Sigmoid colon (tissue), 4 donors: ENCODE results near the gene ATP2B1.

ENCODE experiments used
- EP300 ChIP-seq, 4 donors: sonication (generic); formaldehyde crosslinking; IDR thresholded peaks; one replicate each; pipeline ENCODE4 v1.6.1; 2017; ENCODE audit warnings: antibody characterized with exemption in 4 of 4
- POLR2A ChIP-seq, 2 donors: fragments of 450-650 bp; IDR thresholded peaks; one replicate each; pipeline ENCODE4 v1.6.1; 2016; ENCODE audit warnings: antibody characterized with exemption in 2 of 2, mild to moderate bottlenecking in 2 of 2, moderate library complexity in 2 of 2
- TF ChIP-seq, protein P1 (sequence below), 4 experiments: fragments of 450-650 bp in 3 of 4; fragments of 200-600 bp in 1 of 4; IDR thresholded peaks; one replicate each; pipeline ENCODE4 v1.5.1; 2016 to 2019; ENCODE audit warnings: antibody characterized with exemption in 4 of 4, mild to moderate bottlenecking in 3 of 4, moderate library complexity in 2 of 4

DNA sequence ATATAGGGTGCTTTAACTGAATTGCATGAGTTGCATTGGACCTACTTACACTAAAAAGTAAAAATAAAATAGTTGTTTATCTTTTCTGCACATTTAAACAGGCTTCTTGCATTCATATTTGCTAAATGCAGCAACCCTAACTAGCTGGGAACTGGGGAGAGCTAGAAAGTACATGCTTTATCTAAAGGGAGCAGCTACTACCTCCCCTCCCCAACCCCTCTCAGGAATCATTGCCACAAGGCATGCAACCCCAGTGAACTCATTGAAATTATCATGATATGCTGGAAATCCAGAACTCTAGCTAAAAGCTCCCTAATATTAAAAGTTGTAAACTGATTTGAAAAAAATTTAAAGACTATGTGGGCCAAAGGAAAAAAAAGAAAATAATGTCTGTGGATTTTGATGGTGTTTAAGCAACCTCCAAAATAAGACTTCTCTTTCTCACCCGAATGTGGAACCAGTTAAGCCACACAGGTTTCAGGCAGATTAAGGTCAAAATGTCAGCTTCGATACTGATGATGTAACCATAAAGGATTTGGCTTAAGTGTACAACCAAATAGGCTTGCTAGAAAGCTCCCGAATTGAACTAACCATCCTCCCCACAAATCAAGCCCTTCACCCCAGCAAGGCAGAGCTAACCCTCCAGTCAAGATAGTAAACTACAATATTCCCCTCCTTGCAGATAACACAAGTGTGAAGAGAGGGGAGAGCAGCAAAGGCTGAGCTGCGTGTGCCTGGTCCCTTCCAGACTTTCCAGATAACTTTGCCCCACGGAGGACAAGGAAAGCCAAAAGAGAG, 169.0 kb downstream of the ATP2B1 start:
- no peak for TF ChIP-seq EP300 (IDR thresholded peaks at IDR 0.05)
- TF ChIP-seq, protein P1, sequence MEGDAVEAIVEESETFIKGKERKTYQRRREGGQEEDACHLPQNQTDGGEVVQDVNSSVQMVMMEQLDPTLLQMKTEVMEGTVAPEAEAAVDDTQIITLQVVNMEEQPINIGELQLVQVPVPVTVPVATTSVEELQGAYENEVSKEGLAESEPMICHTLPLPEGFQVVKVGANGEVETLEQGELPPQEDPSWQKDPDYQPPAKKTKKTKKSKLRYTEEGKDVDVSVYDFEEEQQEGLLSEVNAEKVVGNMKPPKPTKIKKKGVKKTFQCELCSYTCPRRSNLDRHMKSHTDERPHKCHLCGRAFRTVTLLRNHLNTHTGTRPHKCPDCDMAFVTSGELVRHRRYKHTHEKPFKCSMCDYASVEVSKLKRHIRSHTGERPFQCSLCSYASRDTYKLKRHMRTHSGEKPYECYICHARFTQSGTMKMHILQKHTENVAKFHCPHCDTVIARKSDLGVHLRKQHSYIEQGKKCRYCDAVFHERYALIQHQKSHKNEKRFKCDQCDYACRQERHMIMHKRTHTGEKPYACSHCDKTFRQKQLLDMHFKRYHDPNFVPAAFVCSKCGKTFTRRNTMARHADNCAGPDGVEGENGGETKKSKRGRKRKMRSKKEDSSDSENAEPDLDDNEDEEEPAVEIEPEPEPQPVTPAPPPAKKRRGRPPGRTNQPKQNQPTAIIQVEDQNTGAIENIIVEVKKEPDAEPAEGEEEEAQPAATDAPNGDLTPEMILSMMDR (IDR thresholded peaks at IDR 0.05), result no peak
- no peak for TF ChIP-seq POLR2A (IDR thresholded peaks at IDR 0.05)
